Measurements from ENCODE around the gene GPR142.

Gene GPR142

GRCh38 chr17:74367206-74367605 is at the start of gene GPR142:
GPR142 (plus strand) TSS chr17:74367506; CDS start chr17:74369541, 2,035 bp downstream.
- no peak for DNase-seq (ENCODE audit: low read depth)

GRCh38 chr17:74318391-74318790 is 48.9 kb upstream of the GPR142 start:
- DNase-seq (ENCODE audit: low read depth): no peak

GRCh38 chr17:74324521-74324920 is 42.8 kb upstream of the GPR142 start:
- no peak for DNase-seq (ENCODE audit: low read depth)

DNA sequence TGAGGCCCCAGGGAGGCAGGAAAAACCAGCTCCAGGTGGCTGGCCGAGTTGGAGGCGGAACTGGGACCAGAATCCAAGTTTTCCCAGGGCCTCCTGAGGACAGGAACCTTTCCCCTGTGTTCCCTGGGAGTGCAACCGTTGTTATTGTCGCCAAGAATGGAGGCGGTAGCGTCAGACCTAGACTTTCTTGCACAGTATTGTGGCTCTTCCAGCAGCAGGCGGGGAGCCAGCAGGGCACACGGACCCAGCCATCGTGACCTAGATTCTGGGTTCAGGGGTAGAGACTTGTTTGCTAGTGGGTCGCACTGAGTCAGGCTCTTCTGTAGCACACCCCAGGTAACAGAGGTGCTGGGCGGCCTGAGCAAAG is 41.9 kb upstream of the GPR142 start:
- DNase-seq (ENCODE audit: low read depth): no peak

GRCh38 chr17:74325743-74326379 is 41.4 kb upstream of the GPR142 start, which contains the start of gene KIF19:
KIF19 (plus strand) TSS chr17:74326226; CDS start chr17:74326350, 124 bp downstream.
- DNase-seq (ENCODE audit: low read depth): no peak

DNA sequence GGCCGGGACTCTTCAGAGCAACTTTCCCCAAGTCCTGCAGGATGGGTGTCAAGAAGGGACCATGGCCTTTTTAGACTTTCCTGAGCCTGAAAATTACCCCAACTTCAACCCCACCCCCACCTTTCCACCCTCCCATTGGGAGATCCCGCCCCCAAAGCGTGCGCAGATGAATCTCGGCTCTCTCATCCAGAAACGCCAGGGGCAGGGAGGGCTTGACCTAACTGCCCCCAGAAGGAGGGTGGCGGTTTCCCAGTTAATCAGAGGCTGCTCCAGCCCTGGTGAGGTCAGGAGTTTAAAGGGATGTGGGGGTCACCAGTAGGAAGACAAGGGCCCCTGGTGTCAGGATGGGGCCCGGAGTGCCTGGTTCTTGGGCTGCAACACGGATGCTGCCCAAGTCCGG is 40.8 kb upstream of the GPR142 start:
- DNase-seq (ENCODE audit: low read depth): no peak

DNA sequence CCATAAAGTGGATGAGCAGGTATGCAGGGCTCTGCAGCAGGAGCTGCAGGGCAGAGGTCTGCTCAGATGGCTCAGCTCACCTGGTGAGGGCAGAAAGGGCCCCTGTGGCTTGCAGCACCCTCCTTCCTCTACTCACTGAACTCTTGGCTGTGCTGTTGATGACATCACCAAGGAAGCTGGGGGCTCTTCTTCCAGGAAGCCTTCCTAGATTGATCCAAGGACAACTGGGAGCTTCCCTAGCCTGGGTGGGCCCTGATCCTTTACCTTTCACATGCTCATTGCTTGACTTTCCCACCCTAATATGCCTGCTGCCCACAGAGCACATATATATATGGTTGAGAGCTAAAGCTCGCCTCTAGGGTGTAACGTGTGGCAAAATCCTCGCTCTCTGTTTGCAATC is 38.8 kb upstream of the GPR142 start:
- no peak for DNase-seq (ENCODE audit: low read depth)

DNA sequence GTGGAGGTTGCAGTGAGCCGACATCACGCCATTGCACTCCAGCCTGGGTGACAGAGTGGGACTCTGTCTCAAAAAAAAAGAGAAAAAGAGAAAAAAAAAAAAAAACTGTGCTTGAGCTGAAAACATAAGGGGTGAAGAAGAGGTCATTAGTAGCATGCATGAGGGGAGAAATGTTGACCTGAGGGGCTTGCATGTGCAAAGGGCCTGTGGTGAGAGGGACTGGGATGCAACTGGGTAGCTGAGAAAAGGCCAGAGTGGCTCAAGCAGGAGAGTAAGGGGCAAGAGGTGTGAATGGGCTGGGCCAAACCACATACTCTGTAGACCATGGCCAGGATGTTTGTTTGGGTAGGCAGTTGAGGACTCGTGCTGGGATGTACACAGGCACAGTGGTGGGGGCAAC is 37.9 kb upstream of the GPR142 start:
- DNase-seq (ENCODE audit: low read depth): no peak

DNA sequence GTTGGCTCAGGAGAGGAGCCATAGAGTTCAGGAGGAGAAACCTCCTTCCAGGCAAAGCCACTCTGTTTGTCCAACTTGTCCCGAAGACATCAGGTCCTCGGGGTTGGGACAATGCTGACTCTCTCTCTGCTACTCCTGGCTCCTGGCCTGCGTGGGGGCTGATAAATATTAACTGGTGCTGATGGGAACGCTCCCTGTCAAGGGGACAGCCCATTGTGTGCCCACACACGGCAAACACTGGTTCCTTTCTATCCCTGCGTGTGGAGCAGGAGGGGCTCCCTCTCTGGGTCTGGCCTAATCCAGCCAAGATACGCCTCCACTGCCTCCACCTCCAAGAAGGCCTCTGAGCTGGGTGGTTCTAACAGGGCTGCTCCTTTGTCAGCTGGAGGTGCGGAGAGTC is 36.9 kb upstream of the GPR142 start:
- DNase-seq (ENCODE audit: low read depth): no peak

GRCh38 chr17:74332017-74332650 is 35.2 kb upstream of the GPR142 start:
- no peak for DNase-seq (ENCODE audit: low read depth)

GRCh38 chr17:74332763-74333283 is 34.5 kb upstream of the GPR142 start:
- DNase-seq (ENCODE audit: low read depth): no peak

GRCh38 chr17:74334393-74335039 is 32.8 kb upstream of the GPR142 start:
- no peak for DNase-seq (ENCODE audit: low read depth)

- DNase-seq (ENCODE audit: low read depth): no peak
These were observed 31.7 kb upstream of the GPR142 start for GRCh38 chr17:74335529-74336062.

GRCh38 chr17:74336307-74336706 is 31.0 kb upstream of the GPR142 start:
- no peak for DNase-seq (ENCODE audit: low read depth)

- no peak for DNase-seq (ENCODE audit: low read depth)
These were observed 29.3 kb upstream of the GPR142 start for GRCh38 chr17:74337834-74338500.

DNA sequence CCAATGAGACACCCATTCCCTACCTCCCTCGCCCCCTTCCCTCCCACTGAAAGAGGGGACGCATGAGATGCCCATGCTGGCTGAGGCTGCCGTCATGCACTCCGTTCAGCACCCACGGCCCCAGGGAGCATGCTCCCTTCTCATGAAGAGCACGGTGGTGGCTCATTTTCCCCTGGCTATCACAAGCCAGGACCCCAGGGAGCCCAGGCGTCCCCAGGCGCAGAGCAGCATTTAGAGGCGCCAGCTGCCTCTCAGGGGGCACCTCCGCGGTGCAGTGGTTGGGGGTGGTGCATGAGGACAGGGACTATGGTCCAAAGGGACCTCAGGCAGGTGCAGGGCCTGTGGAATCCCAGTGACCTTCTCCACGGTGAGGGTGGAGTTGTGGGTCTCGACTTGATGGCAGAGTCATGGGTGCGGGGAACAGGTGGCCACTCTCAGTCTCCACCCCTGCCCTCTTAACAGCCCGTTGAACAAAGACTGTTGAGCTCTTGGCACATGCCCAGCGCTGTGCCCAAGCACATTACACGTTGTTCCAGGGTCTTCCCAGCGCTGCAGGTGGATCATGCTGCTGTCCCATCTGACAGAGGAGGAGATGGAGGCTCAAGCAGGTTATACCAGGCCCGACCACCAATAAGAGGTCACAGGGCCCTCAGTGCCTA is 27.6 kb upstream of the GPR142 start:
- no peak for DNase-seq (ENCODE audit: low read depth)

DNA sequence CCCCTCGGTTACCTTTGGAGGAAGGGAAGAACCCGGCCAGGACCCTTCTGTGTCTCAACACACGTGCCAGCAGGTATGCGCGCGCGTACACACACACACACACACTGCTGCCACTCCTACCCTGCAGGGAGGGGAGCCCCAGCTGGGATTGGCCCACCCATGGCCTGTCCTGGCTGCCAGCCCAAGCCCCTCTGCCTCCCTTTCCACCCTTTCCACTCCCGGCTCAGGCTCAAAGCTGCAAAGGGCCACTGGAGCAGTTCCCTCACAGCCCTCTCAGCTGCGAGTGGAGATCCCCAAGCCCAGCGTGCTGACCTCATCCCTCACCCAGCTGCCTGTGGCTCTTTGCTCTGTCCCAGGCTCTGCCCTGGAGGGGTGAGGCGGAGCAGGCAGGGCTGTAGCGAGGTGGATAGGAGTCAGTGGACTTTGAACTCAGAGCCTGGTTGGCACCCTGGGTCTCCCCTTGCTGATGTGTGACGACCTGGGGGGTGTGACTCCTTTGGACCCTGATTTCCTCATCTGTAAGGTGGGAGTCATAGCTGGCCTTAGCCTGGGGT is 26.8 kb upstream of the GPR142 start:
- no peak for DNase-seq (ENCODE audit: low read depth)

- no peak for DNase-seq (ENCODE audit: low read depth)
These were observed 25.1 kb upstream of the GPR142 start for GRCh38 chr17:74342224-74342623.

GRCh38 chr17:74343121-74343520 is 24.2 kb upstream of the GPR142 start:
- no peak for DNase-seq (ENCODE audit: low read depth)

GRCh38 chr17:74343526-74344284 is 23.6 kb upstream of the GPR142 start:
- no peak for DNase-seq (ENCODE audit: low read depth)

DNA sequence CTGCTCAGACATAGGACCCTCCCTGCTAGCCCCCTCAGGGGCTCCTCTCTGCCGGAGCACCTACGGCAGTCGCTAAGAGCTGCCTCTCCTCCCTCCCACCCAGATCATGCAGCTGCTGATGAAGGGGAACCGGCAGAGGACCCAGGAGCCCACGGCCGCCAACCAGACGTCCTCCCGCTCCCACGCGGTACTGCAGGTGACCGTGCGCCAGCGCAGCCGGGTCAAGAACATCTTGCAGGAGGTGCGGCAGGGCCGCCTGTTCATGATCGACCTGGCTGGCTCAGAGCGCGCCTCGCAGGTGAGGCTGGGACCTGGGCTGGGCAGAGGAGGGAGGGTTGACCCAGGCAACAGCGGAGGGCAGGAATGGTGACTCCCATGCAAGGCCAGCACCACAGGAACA is 22.6 kb upstream of the GPR142 start:
- DNase-seq (ENCODE audit: low read depth): no peak

All from stromal cell of bone marrow (primary cell).